ENCODE results near the gene ATOH8. TPM values are rescaled to one million over a fixed set of nuclear protein-coding genes. Genes with fewer than 3 reads are reported as not detected.

The ATOH8 gene
- total and polyA plus RNA-seq, 12 donors = 8.7 to 45.9 (median 17.8) TPM

DNA sequence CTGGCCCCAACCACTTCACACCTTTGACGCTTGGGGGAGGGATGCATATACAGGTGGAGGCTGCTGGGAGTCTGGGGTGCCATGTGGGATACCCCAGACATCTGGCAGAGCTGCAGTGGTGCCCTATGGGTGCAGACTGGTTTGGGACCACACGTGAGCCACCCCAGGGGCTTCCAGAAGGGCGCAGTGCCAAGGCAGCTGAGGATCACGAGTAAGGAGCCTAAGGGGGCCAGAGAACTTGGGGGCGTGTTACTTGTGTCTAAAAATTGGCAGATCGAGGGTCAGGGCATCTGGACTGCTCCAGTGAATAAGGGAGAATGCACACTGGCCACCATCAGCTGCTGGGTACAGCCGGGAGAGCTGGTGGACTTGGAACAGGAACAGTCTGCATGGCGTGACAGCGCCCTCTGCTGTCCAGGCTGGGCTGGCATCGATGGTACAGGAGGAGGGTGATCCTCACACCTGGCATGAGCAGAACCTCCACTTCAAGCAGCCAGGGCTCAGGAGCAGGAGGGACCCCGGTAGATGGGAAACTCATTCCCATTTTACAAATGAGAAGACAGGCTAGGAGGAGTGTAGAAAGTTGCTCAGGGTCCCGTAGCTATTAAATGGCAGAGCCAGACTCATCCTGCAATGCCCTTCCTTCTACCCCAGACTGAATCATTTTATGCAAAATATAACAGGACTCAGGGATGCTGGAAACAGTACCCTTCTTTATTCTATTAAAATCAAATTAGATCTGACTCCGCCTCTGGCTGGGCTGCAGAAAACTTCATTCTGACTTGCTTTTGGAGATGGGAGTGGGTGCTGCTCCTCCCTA lies 60.4 kb downstream of the ATOH8 start:
- H3K27ac ChIP-seq = no peak overlapping the region
- H3K27me3 ChIP-seq = no peaks in the 10 kb centered on the region
- DNase-seq (peak; percentile 91 to 93), ATAC-seq (peak; percentile 91 to 97 (median 94))
- intact Hi-C loops (cut with DNase I) = loop anchor here in 9 of 10 donors (1.0 to 10.0 kb wide), 9 partner anchors 62 to 177 kb away; partner anchors contain the start of gene ATOH8 (in 1 of the 9)
- TF ChIP-seq, protein P1, sequence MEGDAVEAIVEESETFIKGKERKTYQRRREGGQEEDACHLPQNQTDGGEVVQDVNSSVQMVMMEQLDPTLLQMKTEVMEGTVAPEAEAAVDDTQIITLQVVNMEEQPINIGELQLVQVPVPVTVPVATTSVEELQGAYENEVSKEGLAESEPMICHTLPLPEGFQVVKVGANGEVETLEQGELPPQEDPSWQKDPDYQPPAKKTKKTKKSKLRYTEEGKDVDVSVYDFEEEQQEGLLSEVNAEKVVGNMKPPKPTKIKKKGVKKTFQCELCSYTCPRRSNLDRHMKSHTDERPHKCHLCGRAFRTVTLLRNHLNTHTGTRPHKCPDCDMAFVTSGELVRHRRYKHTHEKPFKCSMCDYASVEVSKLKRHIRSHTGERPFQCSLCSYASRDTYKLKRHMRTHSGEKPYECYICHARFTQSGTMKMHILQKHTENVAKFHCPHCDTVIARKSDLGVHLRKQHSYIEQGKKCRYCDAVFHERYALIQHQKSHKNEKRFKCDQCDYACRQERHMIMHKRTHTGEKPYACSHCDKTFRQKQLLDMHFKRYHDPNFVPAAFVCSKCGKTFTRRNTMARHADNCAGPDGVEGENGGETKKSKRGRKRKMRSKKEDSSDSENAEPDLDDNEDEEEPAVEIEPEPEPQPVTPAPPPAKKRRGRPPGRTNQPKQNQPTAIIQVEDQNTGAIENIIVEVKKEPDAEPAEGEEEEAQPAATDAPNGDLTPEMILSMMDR (IDR thresholded peaks at IDR 0.05) = peak; percentile 89 to 97 (median 96)
- peaks cover 7 to 28% (median 19%) of the 10 kb centered on the region in 9 donors for H3K4me1 ChIP-seq
- no peaks in the 10 kb centered on the region for H3K36me3 ChIP-seq
- H3K9me3 ChIP-seq = no peaks in the 10 kb centered on the region
- 32 to 34% methylated on average over 13 of the region's 13 CpGs for WGBS, 2 donors
- no peak overlapping the region for H3K4me3 ChIP-seq

DNA sequence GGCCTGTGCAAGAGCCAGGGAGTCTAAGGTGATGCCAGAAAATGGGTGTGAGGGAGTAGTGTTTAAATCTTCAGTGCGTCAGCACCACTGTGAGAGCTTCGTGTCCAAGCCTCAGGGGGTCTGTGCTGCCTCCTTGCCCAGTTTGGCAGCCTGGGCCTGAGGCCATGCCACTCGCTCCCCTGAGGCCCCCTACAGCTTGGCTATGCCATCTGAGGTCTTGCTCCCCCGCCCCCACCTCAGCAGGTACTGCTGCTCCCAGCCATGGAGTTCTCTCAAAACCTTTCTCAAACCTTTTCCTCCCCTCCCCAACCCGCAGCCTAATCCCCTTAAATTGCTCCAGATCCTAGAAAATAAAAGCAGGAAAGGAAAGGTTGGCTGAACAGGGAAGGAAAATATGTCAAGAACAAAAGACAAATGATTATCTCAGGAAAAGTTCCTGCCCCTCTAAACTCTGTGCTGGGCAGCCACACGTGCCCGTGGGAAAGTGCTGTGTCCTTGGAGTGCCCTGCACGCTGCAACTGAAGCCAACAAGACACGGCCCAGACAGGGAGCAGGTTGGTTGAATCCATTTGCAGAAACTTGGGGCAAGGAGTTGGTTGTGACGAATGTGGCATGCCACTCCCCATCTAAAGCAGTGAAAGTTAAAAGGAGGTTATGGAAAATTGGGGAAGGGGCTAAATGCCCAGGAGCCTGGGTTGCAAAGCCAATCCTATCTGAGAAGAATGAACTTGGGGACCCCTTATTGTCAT lies 61.2 kb downstream of the ATOH8 start:
- ATAC-seq = peak in 1 of 8 donors; percentile 31
- intact Hi-C loops (cut with DNase I) = loop anchor here in 9 of 10 donors (1.0 to 10.0 kb wide), 9 partner anchors 63 to 178 kb away; partner anchors contain the start of gene ATOH8 (in 1 of the 9)
- H3K4me1 ChIP-seq = peaks cover 7 to 28% (median 19%) of the 10 kb centered on the region in 9 donors
- TF ChIP-seq, protein P1 (IDR thresholded peaks at IDR 0.05) = no peak
- H3K4me3 ChIP-seq = no peak overlapping the region
- 62 to 72% methylated on average over 10 of the region's 10 CpGs for WGBS, 2 donors
- H3K27me3 ChIP-seq = no peaks in the 10 kb centered on the region
- no peak for DNase-seq
- no peaks in the 10 kb centered on the region for H3K36me3 ChIP-seq
- H3K9me3 ChIP-seq = no peaks in the 10 kb centered on the region
- H3K27ac ChIP-seq = no peak overlapping the region

DNA sequence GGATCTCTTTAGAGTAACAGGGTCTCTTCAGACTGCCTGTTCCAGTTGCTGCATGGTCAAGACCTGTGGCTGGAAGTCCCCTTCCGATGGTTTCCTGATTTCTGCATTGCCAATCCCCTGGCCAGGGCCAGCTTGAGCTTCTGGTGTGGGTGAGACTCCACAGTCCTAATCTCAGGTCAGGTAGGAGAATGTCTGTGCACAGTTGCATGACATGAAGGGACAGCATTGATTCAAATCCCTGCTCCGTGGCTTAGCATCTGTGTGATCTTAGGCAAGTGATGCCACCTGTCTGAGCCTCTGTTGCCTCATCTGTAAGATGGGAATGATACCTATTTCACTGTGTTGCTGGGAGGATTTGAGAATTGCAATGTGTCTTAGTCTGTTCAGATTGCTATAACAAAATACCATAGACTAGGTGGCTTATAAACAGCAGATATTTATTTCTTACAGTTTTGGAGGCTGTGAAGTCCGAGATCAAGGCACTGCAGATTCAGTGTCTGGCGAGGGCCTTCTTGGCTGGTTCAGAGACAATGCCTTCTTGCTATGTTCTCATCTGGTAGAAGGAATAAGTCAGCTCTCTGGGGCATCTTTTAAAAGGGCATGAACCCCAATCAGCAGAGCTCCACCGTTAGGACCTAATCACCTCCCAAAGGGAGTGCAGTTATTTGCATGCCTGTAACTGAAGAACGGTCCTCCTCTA lies 66.2 kb downstream of the ATOH8 start:
- Histone ChIP-seq H3K27ac (no peak overlapping the region), H3K36me3 (no peaks in the 10 kb centered on the region), H3K9me3 (no peaks in the 10 kb centered on the region), H3K4me1 (peaks cover 0 to 2% (median 0%) of the 10 kb centered on the region in 9 donors), H3K4me3 (no peak overlapping the region), H3K27me3 (no peaks in the 10 kb centered on the region)
- TF ChIP-seq, protein P1 (IDR thresholded peaks at IDR 0.05) = no peak
- intact Hi-C loops (cut with DNase I) = loop anchor here in 1 of 10 donors (10.0 kb wide), 1 partner anchor 175 kb away; no protein-coding TSS in a partner anchor
- DNase-seq = no peak
- 74 to 82% methylated on average over 6 of the region's 6 CpGs for WGBS, 2 donors
- no peak for ATAC-seq

DNA sequence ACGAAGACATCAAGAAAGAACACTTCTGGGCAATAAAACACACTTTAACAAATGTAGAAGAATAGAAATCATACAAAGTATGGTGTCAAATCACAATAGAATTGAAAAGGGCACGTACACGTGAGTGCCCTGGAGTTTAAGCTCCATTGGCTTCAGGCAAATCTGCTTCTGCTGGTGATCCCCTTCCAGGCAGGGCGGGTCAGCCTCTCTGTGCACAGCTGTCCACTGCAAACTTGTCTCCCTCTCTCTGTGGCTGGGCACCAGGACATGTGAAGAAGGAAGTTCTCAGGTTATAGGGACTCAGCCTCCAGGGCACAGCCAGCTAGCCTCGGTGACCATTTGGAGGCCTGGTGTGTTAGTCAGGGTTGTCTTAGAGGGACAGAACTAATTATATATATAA lies 69.0 kb downstream of the ATOH8 start:
- Histone ChIP-seq H3K4me3 (no peak overlapping the region), H3K27ac (no peak overlapping the region), H3K36me3 (no peaks in the 10 kb centered on the region), H3K9me3 (no peaks in the 10 kb centered on the region), H3K27me3 (peaks cover 0 to 6% (median 0%) of the 10 kb centered on the region in 7 donors), H3K4me1 (peaks cover 0 to 10% (median 8%) of the 10 kb centered on the region in 9 donors)
- TF ChIP-seq, protein P1 (IDR thresholded peaks at IDR 0.05) = no peak
- ATAC-seq = no peak
- no peak for DNase-seq
- WGBS, 2 donors = 91 to 97% methylated on average over 5 of the region's 5 CpGs
- intact Hi-C loops (cut with DNase I) = no loop called here
